Large intestine (tissue), 3 donors: Measurements from ENCODE around the gene CTCFL. TPM values are rescaled to one million over a fixed set of nuclear protein-coding genes. Genes with fewer than 3 reads are reported as not detected.

Source experiments
- DNase-seq, 2 donors: peaks; one replicate each; pipeline versions ENCODE4 v3.0.0 to v3.0.0-alpha.2; 2013
- H3K27ac ChIP-seq: one replicate; pipeline ENCODE4 v1.5.1; 2013; ENCODE audit warnings: low read length
- H3K27me3 ChIP-seq: 2 replicates; pipeline ENCODE4 v1.6.1; 2013; ENCODE audit warnings: low read length; ENCODE audit not compliant: control insufficient read depth, insufficient read depth
- H3K36me3 ChIP-seq: 2 replicates; pipeline ENCODE4 v1.6.1; 2013; ENCODE audit warnings: low read length; ENCODE audit not compliant: control insufficient read depth, insufficient read depth
- H3K4me1 ChIP-seq: one replicate; pipeline ENCODE4 v1.6.1; 2013; ENCODE audit warnings: low read length; ENCODE audit not compliant: control insufficient read depth, insufficient read depth
- H3K4me3 ChIP-seq: one replicate; pipeline ENCODE4 v1.5.1; 2013; ENCODE audit warnings: low read length
- H3K9me3 ChIP-seq: one replicate; pipeline ENCODE4 v1.6.1; 2013; ENCODE audit warnings: mild to moderate bottlenecking, low read depth, low read length, moderate library complexity; ENCODE audit not compliant: control insufficient read depth
- WGBS: methylation state at CpG from one replicate; pipeline ENCODE4 v1.1.5; 2013; ENCODE audit warnings: low lambda C conversion rate; ENCODE audit not compliant: insufficient coverage; 5-methylcytosine and 5-hydroxymethylcytosine counted together
- polyA plus RNA-seq: library from polyadenylated mRNA; unstranded; fragments of 120-200 nt; gene quantifications from one replicate; pipeline ENCODE4 v1.2.1, GENCODE V29; 2013

CTCFL gene
- polyA plus RNA-seq, 1 donor, result 0.03 TPM

DNA sequence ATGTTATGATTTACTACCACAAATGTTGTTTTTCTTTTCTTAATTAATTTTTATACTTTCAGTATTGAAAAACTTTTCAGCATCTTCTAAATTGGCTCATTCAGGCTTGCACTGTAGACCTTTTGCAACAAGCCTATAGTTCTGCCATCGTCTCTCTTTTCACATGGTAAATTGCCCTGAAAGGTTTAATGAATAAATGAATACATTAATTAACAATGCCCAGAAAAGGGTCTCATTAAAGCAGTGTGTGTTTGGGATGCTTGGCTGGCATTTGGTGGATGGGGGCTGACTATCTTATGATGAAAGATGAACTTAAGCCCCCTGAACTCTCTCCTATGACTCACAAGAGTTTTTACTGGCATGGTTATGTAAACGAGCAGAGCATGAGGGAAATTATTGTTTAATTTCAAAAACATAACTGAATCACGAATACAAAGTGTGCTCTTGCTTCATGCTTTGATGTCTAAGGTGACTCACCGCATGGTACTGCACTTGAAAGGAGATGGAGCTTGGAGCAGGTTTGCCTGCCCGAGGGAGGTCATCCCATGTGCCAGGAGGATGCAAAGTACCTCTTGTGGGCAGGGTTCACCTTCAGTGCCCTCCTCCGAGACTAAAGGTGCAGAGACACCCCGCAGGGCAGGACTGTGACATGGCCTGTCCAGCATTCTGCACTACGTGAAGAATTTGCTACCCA, 22.2 kb upstream of the CTCFL start:
- peaks cover 29% of the 10 kb centered on the region for H3K4me1 ChIP-seq
- DNase-seq, result peak; percentile 29 to 72
- H3K27ac ChIP-seq, result no peak overlapping the region
- no peak overlapping the region for H3K4me3 ChIP-seq
- 60% methylated on average over 1 of the region's 8 CpGs for WGBS
- no peaks in the 10 kb centered on the region for H3K36me3 ChIP-seq
- H3K9me3 ChIP-seq, result peaks cover 2% of the 10 kb centered on the region
- no peaks in the 10 kb centered on the region for H3K27me3 ChIP-seq

DNA sequence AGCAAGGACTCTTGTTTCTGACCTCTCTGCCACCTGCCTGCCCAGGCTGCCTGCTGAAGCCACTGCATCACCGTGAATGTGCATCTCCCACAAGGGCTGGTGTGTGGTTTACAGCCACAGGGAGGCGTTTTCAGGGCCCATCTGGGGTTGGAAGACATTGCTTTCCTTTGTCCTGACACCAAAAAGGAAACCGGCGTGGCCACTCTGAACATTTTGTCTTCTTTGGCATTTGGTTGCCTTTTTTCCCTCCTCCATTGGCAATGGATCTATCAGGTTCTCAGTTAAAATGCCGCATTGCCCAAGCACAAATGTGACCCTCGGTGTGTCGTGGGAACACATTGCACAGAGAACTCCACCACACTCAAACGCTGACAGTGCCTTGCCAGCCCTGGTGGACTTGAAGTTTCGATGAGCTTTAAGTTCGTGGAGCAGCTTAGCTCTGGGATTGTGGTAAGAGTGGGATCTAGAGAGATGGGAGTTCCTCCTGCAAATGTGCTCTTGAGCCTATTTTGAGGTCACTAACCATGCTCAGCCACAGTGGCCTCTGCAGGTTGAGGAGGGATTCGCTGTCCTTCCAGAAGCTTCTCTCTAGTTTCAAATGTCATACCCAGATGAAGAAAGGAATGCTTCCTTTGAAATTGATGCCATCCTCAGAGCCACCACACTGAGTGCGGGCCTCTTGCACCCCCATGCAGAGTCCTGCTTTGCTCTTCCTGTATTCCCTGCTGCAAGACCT, 21.2 kb upstream of the CTCFL start:
- Histone ChIP-seq H3K4me1 (peaks cover 38% of the 10 kb centered on the region), H3K27me3 (no peaks in the 10 kb centered on the region), H3K27ac (peak overlapping the region; percentile 72), H3K9me3 (peaks cover 2% of the 10 kb centered on the region), H3K36me3 (no peaks in the 10 kb centered on the region), H3K4me3 (no peak overlapping the region)
- no CpG with 5 or more reads among the region's 12 CpGs for WGBS
- DNase-seq, result no peak

DNA sequence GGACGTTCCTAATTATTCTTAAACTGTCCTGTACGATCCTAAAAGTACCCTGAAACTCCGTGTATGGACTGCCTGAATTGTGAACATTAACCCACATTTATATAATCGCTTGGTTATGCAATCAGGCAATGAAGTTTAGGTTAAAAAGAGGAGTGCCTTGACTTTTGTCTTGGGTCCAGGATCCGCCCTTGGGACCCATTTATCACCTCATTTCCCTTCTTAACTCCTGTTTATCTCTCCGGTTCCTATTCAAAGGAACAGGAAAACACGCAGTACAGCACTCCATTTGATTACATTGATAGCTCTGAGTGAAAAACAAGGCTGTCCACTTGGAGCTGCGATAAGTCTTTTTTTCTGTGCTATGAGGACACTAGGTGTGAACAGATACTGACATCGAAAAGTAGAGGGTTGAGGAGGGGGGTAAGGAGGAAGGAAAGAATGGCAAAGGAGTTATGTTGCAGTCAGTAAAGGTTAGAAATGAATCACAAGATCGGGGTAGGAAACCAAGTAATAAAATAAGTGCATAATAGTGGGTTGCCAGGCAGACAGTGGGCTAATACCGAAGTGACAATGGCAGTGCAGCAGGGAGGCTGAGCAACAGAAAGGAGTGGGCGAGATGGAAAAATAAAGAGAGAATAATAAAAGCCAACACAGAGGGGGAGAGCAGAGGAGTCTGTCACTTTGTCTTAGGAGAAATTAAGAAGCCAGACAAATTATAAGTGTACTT, 20.1 kb upstream of the CTCFL start:
- Histone ChIP-seq H3K4me1 (peaks cover 46% of the 10 kb centered on the region), H3K9me3 (peaks cover 2% of the 10 kb centered on the region), H3K27ac (peak overlapping the region; percentile 72), H3K4me3 (no peak overlapping the region), H3K27me3 (no peaks in the 10 kb centered on the region), H3K36me3 (no peaks in the 10 kb centered on the region)
- DNase-seq, result peak; percentile 83 to 95
- WGBS, result 29% methylated on average over 1 of the region's 12 CpGs

DNA sequence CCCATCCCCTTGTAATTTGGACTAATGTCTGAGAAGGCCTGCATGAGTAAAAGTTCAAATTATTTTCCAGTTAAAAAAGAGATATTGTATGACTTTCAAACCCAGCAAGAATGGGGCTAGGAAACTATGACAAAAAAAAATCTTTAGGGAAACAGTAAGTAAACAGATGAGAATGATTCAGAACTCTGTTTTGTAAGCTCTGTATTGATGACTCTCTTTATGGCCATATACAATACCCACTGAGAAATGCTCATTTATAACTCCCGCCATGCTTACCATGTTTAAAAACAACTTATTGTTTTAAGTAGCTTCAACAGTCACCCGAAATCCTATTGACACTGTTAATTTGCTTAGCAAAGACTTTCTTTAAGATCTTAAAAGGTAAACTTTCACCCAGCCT, 18.8 kb upstream of the CTCFL start:
- H3K4me1 ChIP-seq, result peaks cover 46% of the 10 kb centered on the region
- H3K36me3 ChIP-seq, result no peaks in the 10 kb centered on the region
- no peak overlapping the region for H3K27ac ChIP-seq
- no peak overlapping the region for H3K4me3 ChIP-seq
- no CpG with 5 or more reads among the region's 2 CpGs for WGBS
- H3K9me3 ChIP-seq, result peaks cover 11% of the 10 kb centered on the region
- no peaks in the 10 kb centered on the region for H3K27me3 ChIP-seq
- no peak for DNase-seq

DNA sequence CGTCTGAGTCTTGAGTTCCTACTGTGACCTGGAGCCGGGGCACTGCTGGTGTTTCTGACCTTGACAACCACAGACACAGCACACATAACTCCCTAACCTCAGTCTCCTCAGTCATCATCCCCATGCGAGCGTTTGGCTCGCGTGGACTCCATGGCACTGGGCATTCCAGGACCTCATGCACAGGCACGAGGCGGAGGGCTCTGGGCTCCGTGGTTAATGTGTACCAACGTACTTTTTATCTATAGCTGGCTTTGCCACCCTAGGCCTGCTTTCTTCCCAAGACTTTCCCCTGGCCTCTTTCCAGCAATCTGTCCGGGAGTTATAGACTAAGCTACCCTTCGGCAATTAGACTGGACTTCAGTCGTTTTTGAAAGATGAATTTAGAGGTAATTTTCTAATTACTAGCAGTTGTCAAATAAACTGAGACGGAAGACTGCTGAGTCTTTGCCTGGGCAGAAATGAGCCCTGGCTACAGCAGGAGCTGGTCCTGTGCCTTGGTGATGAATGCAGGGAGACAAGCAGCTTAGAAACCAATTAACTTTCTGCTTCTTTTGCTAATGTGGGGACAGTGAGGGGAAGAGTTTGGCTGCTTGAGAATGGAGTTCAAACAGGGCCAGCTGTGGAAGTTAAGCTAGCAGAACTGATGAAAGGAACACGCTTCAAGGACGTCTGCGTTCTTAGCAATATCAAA, 16.1 kb upstream of the CTCFL start:
- Histone ChIP-seq H3K27me3 (no peaks in the 10 kb centered on the region), H3K4me1 (peaks cover 55% of the 10 kb centered on the region), H3K9me3 (peaks cover 12% of the 10 kb centered on the region), H3K4me3 (no peak overlapping the region), H3K27ac (peak overlapping the region; percentile 56), H3K36me3 (no peaks in the 10 kb centered on the region)
- no CpG with 5 or more reads among the region's 17 CpGs for WGBS
- peak; percentile 53 to 81 for DNase-seq

DNA sequence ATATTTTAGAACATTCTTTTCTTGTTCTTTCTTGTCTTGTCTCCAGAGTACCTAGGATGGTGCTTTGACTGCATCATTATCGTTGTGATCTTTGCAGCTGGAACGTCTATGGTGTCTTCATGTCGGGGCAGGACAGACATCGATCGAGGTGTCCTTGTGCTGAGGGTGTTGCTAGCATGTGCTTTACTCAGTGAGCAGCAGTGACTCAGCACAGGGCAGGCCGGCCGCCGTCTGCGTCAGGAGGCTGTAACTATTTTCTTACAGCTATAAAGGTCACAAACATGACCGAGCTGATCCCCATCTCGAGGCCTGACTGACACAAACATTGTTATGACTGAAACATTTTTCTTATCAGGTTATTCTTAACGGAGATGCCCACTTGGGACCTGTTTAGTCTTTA, 14.9 kb upstream of the CTCFL start:
- peaks cover 12% of the 10 kb centered on the region for H3K9me3 ChIP-seq
- H3K4me1 ChIP-seq, result peaks cover 43% of the 10 kb centered on the region
- no peaks in the 10 kb centered on the region for H3K27me3 ChIP-seq
- H3K36me3 ChIP-seq, result no peaks in the 10 kb centered on the region
- DNase-seq, result no peak
- H3K4me3 ChIP-seq, result no peak overlapping the region
- WGBS, result 40% methylated on average over 1 of the region's 12 CpGs
- H3K27ac ChIP-seq, result no peak overlapping the region

DNA sequence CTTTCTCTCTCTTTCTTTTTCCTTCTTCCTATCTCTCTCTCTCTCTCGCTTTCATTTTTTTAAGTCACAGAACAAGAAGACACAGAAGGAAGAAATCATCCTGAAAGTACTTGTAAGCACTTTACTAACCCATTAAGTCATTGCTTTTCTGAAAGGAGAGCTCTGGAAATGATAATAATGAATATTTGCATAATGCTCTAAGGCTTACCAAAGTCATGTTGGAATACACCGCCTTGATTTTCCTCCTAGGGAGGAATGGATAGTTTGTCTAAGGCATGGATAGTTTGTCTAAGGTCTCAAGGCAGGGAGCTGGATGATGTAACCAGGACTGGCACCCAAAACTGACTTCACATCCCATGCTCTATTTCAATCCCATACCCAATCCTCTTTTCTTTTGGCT, 12.9 kb upstream of the CTCFL start:
- no peak for DNase-seq
- no peak overlapping the region for H3K4me3 ChIP-seq
- H3K36me3 ChIP-seq, result no peaks in the 10 kb centered on the region
- H3K27ac ChIP-seq, result peak overlapping the region; percentile 65
- WGBS, result 86% methylated on average over 1 of the region's 2 CpGs
- H3K27me3 ChIP-seq, result no peaks in the 10 kb centered on the region
- H3K4me1 ChIP-seq, result peaks cover 32% of the 10 kb centered on the region
- peaks cover 10% of the 10 kb centered on the region for H3K9me3 ChIP-seq

DNA sequence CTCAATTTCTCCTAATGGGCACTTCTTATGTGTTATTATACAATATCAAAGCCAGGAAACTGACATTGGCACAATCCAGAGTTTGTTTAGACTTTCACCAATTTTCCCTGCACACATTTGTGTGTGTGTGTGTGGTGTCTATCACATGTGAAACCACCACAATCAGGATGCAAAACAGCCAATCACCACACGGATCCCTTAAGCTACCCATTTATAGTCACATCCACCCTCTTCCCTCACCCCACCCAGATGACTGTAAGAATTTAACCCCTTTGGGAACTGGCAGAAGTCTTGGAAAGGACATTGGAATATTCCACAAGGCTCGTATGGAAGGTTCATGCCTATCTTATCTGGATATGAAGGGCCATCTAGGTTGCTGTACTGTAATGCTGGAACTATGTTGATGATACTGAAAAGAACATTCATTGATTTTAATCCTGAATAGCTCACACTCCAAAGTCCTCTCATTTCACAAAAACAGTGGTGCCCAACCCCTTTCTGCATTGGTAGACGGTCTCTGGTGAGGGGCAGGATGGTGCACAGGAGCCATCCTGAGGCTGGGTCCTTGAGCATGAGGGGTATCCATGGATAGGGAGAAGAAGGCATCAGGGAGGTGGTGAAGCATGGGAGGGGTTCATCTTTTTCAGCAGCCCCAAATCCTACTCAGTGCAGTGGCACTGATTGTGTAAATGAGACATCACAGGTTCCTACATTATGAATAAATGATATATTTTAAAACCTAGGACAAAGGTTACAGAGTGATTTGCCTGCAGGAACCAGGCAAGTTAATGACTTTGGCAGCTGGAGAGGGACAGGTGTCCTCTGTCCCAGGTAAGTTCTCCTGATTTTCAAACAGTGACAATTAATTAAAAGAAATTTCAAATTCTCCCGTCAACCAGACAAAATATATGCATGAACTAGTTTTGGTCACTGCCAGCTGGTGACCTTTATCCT, 12.1 kb upstream of the CTCFL start:
- H3K27ac ChIP-seq, result peak overlapping the region; percentile 65
- peaks cover 30% of the 10 kb centered on the region for H3K4me1 ChIP-seq
- no peaks in the 10 kb centered on the region for H3K27me3 ChIP-seq
- no peaks in the 10 kb centered on the region for H3K36me3 ChIP-seq
- peak; percentile 44 to 72 for DNase-seq
- H3K9me3 ChIP-seq, result peaks cover 10% of the 10 kb centered on the region
- H3K4me3 ChIP-seq, result no peak overlapping the region
- WGBS, result 100% methylated on average over 1 of the region's 4 CpGs

DNA sequence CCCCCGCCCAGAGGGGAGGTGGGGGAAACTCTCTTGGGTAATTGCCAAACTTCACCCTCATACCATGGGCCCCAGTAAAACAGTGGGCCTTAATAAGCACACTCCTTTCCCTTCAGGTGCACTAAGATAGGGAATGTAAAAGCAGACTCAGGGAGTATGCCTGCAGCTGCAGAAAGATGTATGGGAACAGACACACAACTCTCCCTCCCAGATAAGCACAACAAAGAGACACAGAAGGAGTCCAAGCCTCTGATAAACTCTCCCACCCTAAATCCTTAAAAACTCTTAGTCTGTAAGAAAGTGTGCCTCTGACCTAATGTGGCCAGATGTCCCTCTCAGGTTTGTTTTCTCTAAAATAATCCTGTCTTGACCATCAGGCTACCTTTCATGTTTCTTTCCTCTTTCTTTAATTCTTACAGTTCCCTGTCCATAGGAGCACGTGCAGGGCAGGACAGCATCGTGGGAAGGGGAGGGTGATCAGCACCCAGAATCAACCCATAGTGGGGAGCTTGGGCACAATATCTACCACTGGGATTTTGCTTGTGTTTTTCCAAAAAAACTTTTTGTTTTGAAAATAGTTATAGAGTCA, 11.3 kb upstream of the CTCFL start:
- peaks cover 27% of the 10 kb centered on the region for H3K4me1 ChIP-seq
- no peak overlapping the region for H3K4me3 ChIP-seq
- peaks cover 10% of the 10 kb centered on the region for H3K9me3 ChIP-seq
- H3K27me3 ChIP-seq, result no peaks in the 10 kb centered on the region
- DNase-seq, result no peak
- H3K36me3 ChIP-seq, result no peaks in the 10 kb centered on the region
- H3K27ac ChIP-seq, result peak overlapping the region; percentile 65
- WGBS, result no CpG with 5 or more reads among the region's 3 CpGs
